Neural cell (in vitro differentiated cells): ENCODE measurements around the gene ABCC9. TPM values are rescaled to one million over a fixed set of nuclear protein-coding genes. Genes with fewer than 3 reads are reported as not detected.

ENCODE experiments used
- H2AFZ ChIP-seq: fragments of 200-600, 300-800 bp; sonication (generic), shearing (Covaris generic); 2 replicates; pipeline ENCODE4 v1.6.0; 2014; ENCODE audit warnings: low read depth, mild to moderate bottlenecking, antibody characterized with exemption, low read length, moderate library complexity
- H3F3A ChIP-seq: fragments of 200-600 bp; shearing (Covaris generic); 2 replicates; pipeline ENCODE4 v1.6.1; 2016; ENCODE audit warnings: mild to moderate bottlenecking, moderate library complexity, mixed read lengths, antibody characterized with exemption, low read length; ENCODE audit not compliant: insufficient read depth, poor library complexity, severe bottlenecking
- H3K27ac ChIP-seq: fragments of 200-600, 300-800 bp; sonication (generic), shearing (Covaris generic); 2 replicates; pipeline ENCODE4 v1.5.1; 2014; ENCODE audit warnings: mild to moderate bottlenecking, low read length, moderate library complexity
- H3K27me3 ChIP-seq: fragments of 300-800, 200-600 bp; sonication (generic), shearing (Covaris generic); 2 replicates; pipeline ENCODE4 v1.6.0; 2014; ENCODE audit warnings: mild to moderate bottlenecking, low read depth, low read length, moderate library complexity; ENCODE audit not compliant: insufficient read depth
- H3K36me3 ChIP-seq: fragments of 300-800, 200-600 bp; sonication (generic), shearing (Covaris generic); 2 replicates; pipeline ENCODE4 v1.5.1; 2014; ENCODE audit warnings: mild to moderate bottlenecking, antibody characterized with exemption, low read length, moderate library complexity; ENCODE audit not compliant: insufficient read depth
- H3K4me2 ChIP-seq: fragments of 300-800, 200-600 bp; sonication (generic), shearing (Covaris generic); 2 replicates; pipeline ENCODE4 v1.6.0; 2014; ENCODE audit warnings: mild to moderate bottlenecking, low read length
- H3K4me3 ChIP-seq: fragments of 300-800, 200-600 bp; sonication (generic), shearing (Covaris generic); 2 replicates; pipeline ENCODE4 v1.5.1; 2014; ENCODE audit warnings: mild to moderate bottlenecking, low read length, moderate library complexity
- H3K79me2 ChIP-seq: fragments of 200-600 bp; shearing (Covaris generic); replicated peaks from 2 replicates; pipeline ENCODE4 v1.6.0; 2014; ENCODE audit warnings: mild to moderate bottlenecking, low read length, moderate library complexity; ENCODE audit not compliant: insufficient read depth
- H3K9ac ChIP-seq: fragments of 300-800, 200-600 bp; sonication (generic), shearing (Covaris generic); 2 replicates; pipeline ENCODE4 v1.6.1; 2016; ENCODE audit warnings: mild to moderate bottlenecking, low read length, mixed read lengths
- H3K9me2 ChIP-seq: fragments of 200-600 bp; shearing (Covaris generic); 2 replicates; pipeline ENCODE4 v1.6.1; 2016; ENCODE audit warnings: mild to moderate bottlenecking, low read length, mixed read lengths; ENCODE audit not compliant: insufficient read depth
- H3K9me3 ChIP-seq: fragments of 200-600, 300-800 bp; sonication (generic), shearing (Covaris generic); 2 replicates; pipeline ENCODE4 v1.6.1; 2016; ENCODE audit warnings: mild to moderate bottlenecking, mixed run types, low read length, moderate library complexity, mixed read lengths
- H4K20me1 ChIP-seq: fragments of 200-600 bp; shearing (Covaris generic); 2 replicates; pipeline ENCODE4 v1.6.1; 2016; ENCODE audit warnings: mild to moderate bottlenecking, mixed run types; ENCODE audit not compliant: insufficient read depth
- CTCF ChIP-seq: fragments of 450-650 bp; IDR thresholded peaks from 2 replicates; pipeline ENCODE4 v1.5.1; 2014; ENCODE audit warnings: antibody characterized with exemption, mild to moderate bottlenecking, moderate library complexity; ENCODE audit not compliant: poor library complexity, severe bottlenecking
- EP300 ChIP-seq: fragments of 450-650 bp; conservative IDR thresholded peaks from 2 replicates; pipeline ENCODE4 v1.6.1; 2014; ENCODE audit warnings: antibody characterized with exemption, mild to moderate bottlenecking, moderate library complexity; ENCODE audit not compliant: poor library complexity, severe bottlenecking
- EZH2 ChIP-seq: fragments of 200-600, 300-800 bp; shearing (Covaris generic), sonication (generic); IDR thresholded peaks from 2 replicates; pipeline ENCODE4 v1.6.1; 2014; ENCODE audit warnings: antibody characterized with exemption, low read length, borderline replicate concordance, mild to moderate bottlenecking; ENCODE audit not compliant: insufficient read depth, poor library complexity, severe bottlenecking
- MXI1 ChIP-seq: fragments of 450-650 bp; conservative IDR thresholded peaks from 2 replicates; pipeline ENCODE4 v1.6.1; 2014; ENCODE audit warnings: antibody characterized with exemption, mild to moderate bottlenecking; ENCODE audit not compliant: poor library complexity, severe bottlenecking
- POLR2AphosphoS5 ChIP-seq: IDR thresholded peaks from 2 replicates; pipeline ENCODE4 v1.6.1; 2012
- RAD21 ChIP-seq: fragments of 450-650 bp; conservative IDR thresholded peaks from 2 replicates; pipeline ENCODE4 v1.6.1; 2014; ENCODE audit warnings: antibody characterized with exemption, mild to moderate bottlenecking, moderate library complexity
- REST ChIP-seq: IDR thresholded peaks from 2 replicates; pipeline ENCODE4 v1.6.1; 2012; ENCODE audit warnings: borderline replicate concordance
- SMC3 ChIP-seq: fragments of 450-650 bp; conservative IDR thresholded peaks from 2 replicates; pipeline ENCODE4 v1.6.1; 2014; ENCODE audit warnings: antibody characterized with exemption, mild to moderate bottlenecking, moderate library complexity; ENCODE audit not compliant: poor library complexity
- TAF1 ChIP-seq: IDR thresholded peaks from 2 replicates; pipeline ENCODE4 v1.6.1; 2012; ENCODE audit warnings: low read depth
- polyA plus RNA-seq: library from polyadenylated mRNA; depleted of rRNA; stranded (reverse); fragments of >200 nt; gene quantifications from 2 replicates; pipeline ENCODE4 v1.2.3, GENCODE V29; 2014

Gene ABCC9
- polyA plus RNA-seq, 1 donor from 2014 or later, result 0.32 TPM

- H2AFZ ChIP-seq, result no peak overlapping the region
- no peak overlapping the region for H3K4me2 ChIP-seq
- no peak overlapping the region for H3K4me3 ChIP-seq
- H3K9me3 ChIP-seq, result no peaks in the 10 kb centered on the region
- no peak overlapping the region for H3K27ac ChIP-seq
- TF ChIP-seq MXI1, result no peak
- no peaks in the 10 kb centered on the region for H3F3A ChIP-seq
- no peaks in the 10 kb centered on the region for H3K9me2 ChIP-seq
- no peaks in the 10 kb centered on the region for H3K27me3 ChIP-seq
- no peaks in the 10 kb centered on the region for H3K79me2 ChIP-seq
- H3K9ac ChIP-seq, result no peak overlapping the region
- no peaks in the 10 kb centered on the region for H4K20me1 ChIP-seq
- H3K36me3 ChIP-seq, result no peaks in the 10 kb centered on the region
Observed at GRCh38 chr12:21860534-21860933, 80.7 kb downstream of the ABCC9 start.

- no peak overlapping the region for H3K4me3 ChIP-seq
- no peaks in the 10 kb centered on the region for H3K9me3 ChIP-seq
- TF ChIP-seq REST (no peak), RAD21 (no peak), POLR2AphosphoS5 (no peak), MXI1 (no peak), TAF1 (no peak), EP300 (no peak), SMC3 (no peak), CTCF (no peak), EZH2 (no peak)
- H2AFZ ChIP-seq, result no peak overlapping the region
- no peaks in the 10 kb centered on the region for H3K79me2 ChIP-seq
- no peak overlapping the region for H3K9ac ChIP-seq
- no peaks in the 10 kb centered on the region for H3K36me3 ChIP-seq
- H3K4me2 ChIP-seq, result no peak overlapping the region
- no peaks in the 10 kb centered on the region for H4K20me1 ChIP-seq
- H3F3A ChIP-seq, result no peaks in the 10 kb centered on the region
- H3K27me3 ChIP-seq, result no peaks in the 10 kb centered on the region
- H3K27ac ChIP-seq, result no peak overlapping the region
- H3K9me2 ChIP-seq, result no peaks in the 10 kb centered on the region
Observed at GRCh38 chr12:21860128-21860527, 81.1 kb downstream of the ABCC9 start.

- no peak overlapping the region for H2AFZ ChIP-seq
- H3K9me3 ChIP-seq, result no peaks in the 10 kb centered on the region
- TF ChIP-seq RAD21 (no peak), MXI1 (no peak), REST (no peak), CTCF (no peak), SMC3 (no peak), TAF1 (no peak), EZH2 (no peak), EP300 (no peak), POLR2AphosphoS5 (no peak)
- no peaks in the 10 kb centered on the region for H3K27me3 ChIP-seq
- no peak overlapping the region for H3K27ac ChIP-seq
- no peak overlapping the region for H3K4me2 ChIP-seq
- H3K79me2 ChIP-seq, result no peaks in the 10 kb centered on the region
- no peaks in the 10 kb centered on the region for H3F3A ChIP-seq
- no peak overlapping the region for H3K4me3 ChIP-seq
- no peaks in the 10 kb centered on the region for H3K9me2 ChIP-seq
- no peaks in the 10 kb centered on the region for H3K36me3 ChIP-seq
- H3K9ac ChIP-seq, result no peak overlapping the region
- H4K20me1 ChIP-seq, result no peaks in the 10 kb centered on the region
Observed at GRCh38 chr12:21852251-21852650, 89.0 kb downstream of the ABCC9 start.
